GM18498 (cell line): ENCODE measurements around the gene PPM1G.
A peak's percentile ranks its signal among the peaks of the same experiment; 100 is the strongest.

Experiments
- ATAC-seq: cut with Tn5 transposase; IDR thresholded peaks from one replicate; pipeline ENCODE4 v1.9.1; 2021; ENCODE audit warnings: mild to moderate bottlenecking, moderate library complexity; ENCODE audit not compliant: unreplicated experiment

PPM1G gene

GRCh38 chr2:27412419-27413152 lies 3.2 kb upstream of the PPM1G start:
- ATAC-seq, result no peak

GRCh38 chr2:27408601-27409320 lies 630 bp downstream of the PPM1G start:
- peak; percentile 27 for ATAC-seq

GRCh38 chr2:27407798-27408491 lies 1.4 kb downstream of the PPM1G start:
- ATAC-seq, result no peak

GRCh38 chr2:27400348-27401135 lies 8.8 kb downstream of the PPM1G start:
- no peak for ATAC-seq

GRCh38 chr2:27398962-27399361 lies 10.4 kb downstream of the PPM1G start:
- ATAC-seq, result no peak

GRCh38 chr2:27393225-27393624 lies 16.2 kb downstream of the PPM1G start:
- no peak for ATAC-seq

GRCh38 chr2:27390822-27391679 lies 18.3 kb downstream of the PPM1G start:
- no peak for ATAC-seq

GRCh38 chr2:27381577-27382181 lies 27.7 kb downstream of the PPM1G start:
- ATAC-seq, result no peak

- peak; percentile 82 for ATAC-seq
Measured at GRCh38 chr2:27380626-27381545, 28.5 kb downstream of the PPM1G start, which contains the start of gene ZNF513. TSS of gene ZNF513 (minus strand) at chr2:27380734. CDS start at chr2:27380526, 208 bp downstream.

GRCh38 chr2:27379836-27380625 lies 29.4 kb downstream of the PPM1G start:
- ATAC-seq, result peak; percentile 35

GRCh38 chr2:27379383-27379835 lies 30.0 kb downstream of the PPM1G start:
- ATAC-seq, result no peak

- ATAC-seq, result no peak
Measured at GRCh38 chr2:27378809-27379290, 30.5 kb downstream of the PPM1G start.

- ATAC-seq, result no peak
Measured at GRCh38 chr2:27378096-27378808, 31.1 kb downstream of the PPM1G start.

- no peak for ATAC-seq
Measured at GRCh38 chr2:27377618-27378095, 31.7 kb downstream of the PPM1G start.

- no peak for ATAC-seq
Measured at GRCh38 chr2:27376866-27377617, 32.3 kb downstream of the PPM1G start.
